Measurements from ENCODE around the gene KEL. TPM values are rescaled to one million over a fixed set of nuclear protein-coding genes. Genes with fewer than 3 reads are reported as not detected.
A peak's percentile ranks its signal among the peaks of the same experiment; 100 is the strongest.

KEL gene
- total RNA-seq, 2 donors from 2014 or later = not detected

GRCh38 chr7:142932386-142933091 lies 29.6 kb downstream of the KEL start:
- no peak for ATAC-seq
- no peaks in the 10 kb centered on the region for H3K9me3 Mint-ChIP-seq
- no peaks in the 10 kb centered on the region for H3K36me3 Mint-ChIP-seq
- no peak overlapping the region for H3K27ac Mint-ChIP-seq
- no peak for DNase-seq (ENCODE audit: low spot score)
- peaks cover 3 to 17% of the 10 kb centered on the region in 2 donors for H3K27me3 Mint-ChIP-seq
- no peak overlapping the region for H3K4me3 Mint-ChIP-seq
- no peaks in the 10 kb centered on the region for H3K4me1 Mint-ChIP-seq (ENCODE audit: low read depth in 2 of 2)

GRCh38 chr7:142930126-142930730 lies 31.9 kb downstream of the KEL start:
- Mint-ChIP-seq H3K27me3 (peaks cover 9 to 29% of the 10 kb centered on the region in 2 donors), H3K4me3 (no peak overlapping the region), H3K27ac (no peak overlapping the region), H3K4me1 (ENCODE audit: low read depth in 2 of 2) (no peaks in the 10 kb centered on the region), H3K36me3 (no peaks in the 10 kb centered on the region), H3K9me3 (no peaks in the 10 kb centered on the region)
- ATAC-seq (no peak), DNase-seq (ENCODE audit: low spot score) (no peak)

GRCh38 chr7:142927949-142928348 lies 34.2 kb downstream of the KEL start:
- no peaks in the 10 kb centered on the region for H3K9me3 Mint-ChIP-seq
- H3K36me3 Mint-ChIP-seq = no peaks in the 10 kb centered on the region
- peaks cover 6 to 27% of the 10 kb centered on the region in 2 donors for H3K27me3 Mint-ChIP-seq
- no peaks in the 10 kb centered on the region for H3K4me1 Mint-ChIP-seq (ENCODE audit: low read depth in 2 of 2)
- DNase-seq (ENCODE audit: low spot score) (no peak), ATAC-seq (no peak)
- H3K4me3 Mint-ChIP-seq = no peak overlapping the region
- H3K27ac Mint-ChIP-seq = no peak overlapping the region

- H3K4me1 Mint-ChIP-seq (ENCODE audit: low read depth in 2 of 2) = no peaks in the 10 kb centered on the region
- H3K27ac Mint-ChIP-seq = no peak overlapping the region
- no peak for DNase-seq (ENCODE audit: low spot score)
- H3K36me3 Mint-ChIP-seq = no peaks in the 10 kb centered on the region
- ATAC-seq = no peak
- H3K27me3 Mint-ChIP-seq = peaks cover 6 to 25% of the 10 kb centered on the region in 2 donors
- no peak overlapping the region for H3K4me3 Mint-ChIP-seq
- H3K9me3 Mint-ChIP-seq = no peaks in the 10 kb centered on the region
Observed at GRCh38 chr7:142927085-142927745, 34.9 kb downstream of the KEL start.

- no peaks in the 10 kb centered on the region for H3K4me1 Mint-ChIP-seq (ENCODE audit: low read depth in 2 of 2)
- ATAC-seq = no peak
- H3K4me3 Mint-ChIP-seq = no peak overlapping the region
- H3K27me3 Mint-ChIP-seq = peaks cover 6 to 39% of the 10 kb centered on the region in 2 donors
- H3K36me3 Mint-ChIP-seq = no peaks in the 10 kb centered on the region
- H3K9me3 Mint-ChIP-seq = no peaks in the 10 kb centered on the region
- DNase-seq (ENCODE audit: low spot score) = no peak
- no peak overlapping the region for H3K27ac Mint-ChIP-seq
Observed at GRCh38 chr7:142925413-142925812, 36.8 kb downstream of the KEL start.

GRCh38 chr7:142923391-142923790 lies 38.8 kb downstream of the KEL start:
- no peak for ATAC-seq
- Mint-ChIP-seq H3K9me3 (no peaks in the 10 kb centered on the region), H3K27me3 (peaks cover 9 to 43% of the 10 kb centered on the region in 2 donors), H3K4me3 (no peak overlapping the region), H3K27ac (no peak overlapping the region), H3K36me3 (no peaks in the 10 kb centered on the region), H3K4me1 (ENCODE audit: low read depth in 2 of 2) (no peaks in the 10 kb centered on the region)
- DNase-seq (ENCODE audit: low spot score) = no peak

- ATAC-seq (no peak), DNase-seq (ENCODE audit: low spot score) (no peak)
- no peak overlapping the region for H3K4me3 Mint-ChIP-seq
- no peaks in the 10 kb centered on the region for H3K9me3 Mint-ChIP-seq
- H3K36me3 Mint-ChIP-seq = no peaks in the 10 kb centered on the region
- H3K27me3 Mint-ChIP-seq = peaks cover 10 to 40% of the 10 kb centered on the region in 2 donors
- H3K4me1 Mint-ChIP-seq (ENCODE audit: low read depth in 2 of 2) = no peaks in the 10 kb centered on the region
- no peak overlapping the region for H3K27ac Mint-ChIP-seq
Observed at GRCh38 chr7:142919656-142920055, 42.5 kb downstream of the KEL start.

- Mint-ChIP-seq H3K9me3 (no peaks in the 10 kb centered on the region), H3K27ac (no peak overlapping the region), H3K36me3 (no peaks in the 10 kb centered on the region), H3K4me3 (no peak overlapping the region), H3K4me1 (ENCODE audit: low read depth in 2 of 2) (no peaks in the 10 kb centered on the region), H3K27me3 (peaks cover 15 to 47% of the 10 kb centered on the region in 2 donors)
- DNase-seq (ENCODE audit: low spot score) (no peak), ATAC-seq (peak in 1 of 2 donors; percentile 26)
Observed at GRCh38 chr7:142918901-142919300, 43.3 kb downstream of the KEL start.

- Mint-ChIP-seq H3K36me3 (no peaks in the 10 kb centered on the region), H3K4me3 (no peak overlapping the region), H3K27ac (no peak overlapping the region), H3K27me3 (peaks cover 16 to 49% of the 10 kb centered on the region in 2 donors), H3K9me3 (no peaks in the 10 kb centered on the region), H3K4me1 (ENCODE audit: low read depth in 2 of 2) (no peaks in the 10 kb centered on the region)
- DNase-seq (ENCODE audit: low spot score) (no peak), ATAC-seq (no peak)
Observed at GRCh38 chr7:142917447-142917846, 44.7 kb downstream of the KEL start.

GRCh38 chr7:142916508-142916907 lies 45.7 kb downstream of the KEL start:
- Mint-ChIP-seq H3K4me3 (no peak overlapping the region), H3K27ac (no peak overlapping the region), H3K4me1 (ENCODE audit: low read depth in 2 of 2) (no peaks in the 10 kb centered on the region), H3K27me3 (peaks cover 21 to 51% of the 10 kb centered on the region in 2 donors), H3K36me3 (no peaks in the 10 kb centered on the region), H3K9me3 (no peaks in the 10 kb centered on the region)
- ATAC-seq (no peak), DNase-seq (ENCODE audit: low spot score) (no peak)

- ATAC-seq (peak in 1 of 2 donors; percentile 16), DNase-seq (ENCODE audit: low spot score) (no peak)
- Mint-ChIP-seq H3K27me3 (peaks cover 24 to 51% of the 10 kb centered on the region in 2 donors), H3K4me1 (ENCODE audit: low read depth in 2 of 2) (no peaks in the 10 kb centered on the region), H3K9me3 (no peaks in the 10 kb centered on the region), H3K27ac (no peak overlapping the region), H3K4me3 (no peak overlapping the region), H3K36me3 (no peaks in the 10 kb centered on the region)
Observed at GRCh38 chr7:142915315-142915714, 46.8 kb downstream of the KEL start.

- ATAC-seq (no peak), DNase-seq (ENCODE audit: low spot score) (no peak)
- Mint-ChIP-seq H3K36me3 (no peaks in the 10 kb centered on the region), H3K4me3 (no peak overlapping the region), H3K27ac (no peak overlapping the region), H3K4me1 (ENCODE audit: low read depth in 2 of 2) (no peaks in the 10 kb centered on the region), H3K27me3 (peaks cover 27 to 55% of the 10 kb centered on the region in 2 donors), H3K9me3 (no peaks in the 10 kb centered on the region)
Observed at GRCh38 chr7:142914121-142914520, 48.0 kb downstream of the KEL start.

GRCh38 chr7:142913566-142913965 lies 48.6 kb downstream of the KEL start:
- no peak overlapping the region for H3K4me3 Mint-ChIP-seq
- DNase-seq (ENCODE audit: low spot score) (no peak), ATAC-seq (no peak)
- H3K9me3 Mint-ChIP-seq = no peaks in the 10 kb centered on the region
- H3K36me3 Mint-ChIP-seq = no peaks in the 10 kb centered on the region
- peaks cover 30 to 58% of the 10 kb centered on the region in 2 donors for H3K27me3 Mint-ChIP-seq
- no peaks in the 10 kb centered on the region for H3K4me1 Mint-ChIP-seq (ENCODE audit: low read depth in 2 of 2)
- H3K27ac Mint-ChIP-seq = no peak overlapping the region

- H3K9me3 Mint-ChIP-seq = no peaks in the 10 kb centered on the region
- no peak for ATAC-seq
Observed at GRCh38 chr7:142913051-142913450, 49.1 kb downstream of the KEL start.

More at GRCh38 chr7:142913051-142913450, 49.1 kb downstream of the KEL start:
- Mint-ChIP-seq H3K4me3 (no peak overlapping the region), H3K27ac (no peak overlapping the region), H3K27me3 (peaks cover 27 to 55% of the 10 kb centered on the region in 2 donors), H3K4me1 (ENCODE audit: low read depth in 2 of 2) (no peaks in the 10 kb centered on the region), H3K36me3 (no peaks in the 10 kb centered on the region)
- DNase-seq (ENCODE audit: low spot score) = no peak
